GM19025 (cell line): Measurements from ENCODE around the gene TMEM53.

Experiments
- ATAC-seq: cut with Tn5 transposase; IDR thresholded peaks from one replicate; pipeline ENCODE4 v1.9.1; 2021; ENCODE audit warnings: mild to moderate bottlenecking, low read depth, moderate library complexity; ENCODE audit not compliant: unreplicated experiment

Gene TMEM53

GRCh38 chr1:44631647-44632539 lies 42.4 kb downstream of the TMEM53 start:
- peak; percentile 71 for ATAC-seq

GRCh38 chr1:44631333-44631646 lies 43.0 kb downstream of the TMEM53 start:
- no peak for ATAC-seq

- ATAC-seq, result no peak
These were observed 44.2 kb downstream of the TMEM53 start for GRCh38 chr1:44630116-44630515.

GRCh38 chr1:44628962-44629756 lies 45.1 kb downstream of the TMEM53 start:
- ATAC-seq, result no peak

- ATAC-seq, result no peak
These were observed 48.9 kb downstream of the TMEM53 start for GRCh38 chr1:44625348-44625747.

- no peak for ATAC-seq
These were observed 49.9 kb downstream of the TMEM53 start for GRCh38 chr1:44624268-44624901.

GRCh38 chr1:44621841-44622286 lies 52.4 kb downstream of the TMEM53 start:
- no peak for ATAC-seq

GRCh38 chr1:44620072-44620471 lies 54.2 kb downstream of the TMEM53 start:
- no peak for ATAC-seq

GRCh38 chr1:44619261-44619900 lies 54.9 kb downstream of the TMEM53 start:
- no peak for ATAC-seq

- no peak for ATAC-seq
These were observed 56.6 kb downstream of the TMEM53 start for GRCh38 chr1:44617703-44618029.

GRCh38 chr1:44616991-44617702 lies 57.1 kb downstream of the TMEM53 start:
- no peak for ATAC-seq

GRCh38 chr1:44616284-44616990 lies 57.8 kb downstream of the TMEM53 start:
- ATAC-seq, result no peak

- no peak for ATAC-seq
These were observed 60.3 kb downstream of the TMEM53 start for GRCh38 chr1:44613941-44614340.

GRCh38 chr1:44611866-44612265 lies 62.4 kb downstream of the TMEM53 start:
- no peak for ATAC-seq

- no peak for ATAC-seq
These were observed 62.9 kb downstream of the TMEM53 start for GRCh38 chr1:44611419-44611818.

- no peak for ATAC-seq
These were observed 63.6 kb downstream of the TMEM53 start for GRCh38 chr1:44610527-44611148.

- no peak for ATAC-seq
These were observed 64.3 kb downstream of the TMEM53 start for GRCh38 chr1:44609768-44610526.

GRCh38 chr1:44609412-44609767 lies 64.9 kb downstream of the TMEM53 start:
- no peak for ATAC-seq

- no peak for ATAC-seq
These were observed 66.1 kb downstream of the TMEM53 start for GRCh38 chr1:44608141-44608540.
